Measurements from ENCODE around the gene BARD1.

The BARD1 gene

GRCh38 chr2:214679736-214680135 is 129.7 kb downstream of the BARD1 start:
- in situ Hi-C loops (cut with MboI; ENCODE audit: low sequenced_read_pairs), result no loop called here

GRCh38 chr2:214676421-214677089 is 132.9 kb downstream of the BARD1 start:
- in situ Hi-C loops (cut with MboI; ENCODE audit: low sequenced_read_pairs), result no loop called here
